ENCODE results near the gene CD27.
"Not testable (repeated sequence)": the region's sequence is repeated elsewhere in the genome, so short reads cannot be mapped to it uniquely, and the experiment has no call there.

Gene CD27

DNA sequence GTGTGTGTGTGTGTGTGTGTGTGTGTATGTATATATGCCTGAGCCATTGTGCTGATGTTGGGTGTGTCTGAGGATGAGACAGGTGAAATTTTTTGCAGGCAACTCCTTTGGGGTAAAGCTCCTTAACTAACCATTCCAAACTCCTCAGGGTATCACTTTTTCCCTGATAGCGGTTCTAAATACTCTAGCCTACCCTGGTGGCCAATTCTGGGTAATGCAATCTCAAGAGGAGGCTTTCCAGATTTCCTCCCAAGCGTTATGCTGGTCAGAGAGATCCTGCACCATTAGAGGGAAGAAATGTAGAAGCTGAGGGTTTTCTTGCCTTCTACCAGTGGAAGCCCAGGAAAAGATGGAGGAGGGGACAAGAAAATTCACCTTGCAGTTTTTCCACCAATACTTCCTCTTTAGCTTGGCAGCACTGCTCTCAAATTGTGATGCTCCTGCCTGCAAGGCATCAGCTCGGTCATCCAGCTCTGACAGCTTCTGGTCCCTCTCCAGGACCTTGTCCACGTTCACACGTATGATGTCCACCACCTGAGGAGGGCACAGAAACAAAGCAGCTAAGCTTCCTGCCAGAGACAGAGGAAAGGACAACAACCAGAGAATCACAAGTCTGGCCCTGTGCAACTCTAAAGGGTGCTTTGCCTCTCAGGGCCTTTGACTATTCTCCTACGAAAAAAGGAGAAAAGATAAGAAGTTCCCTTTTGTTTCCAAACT, 20.9 kb downstream of the CD27 start:
- DNase-seq (ENCODE audit: low spot score): no peak
- TF ChIP-seq CTCF (IDR thresholded peaks at IDR 0.05; ENCODE audit: extremely low read depth, missing control alignments): peak; percentile 70

DNA sequence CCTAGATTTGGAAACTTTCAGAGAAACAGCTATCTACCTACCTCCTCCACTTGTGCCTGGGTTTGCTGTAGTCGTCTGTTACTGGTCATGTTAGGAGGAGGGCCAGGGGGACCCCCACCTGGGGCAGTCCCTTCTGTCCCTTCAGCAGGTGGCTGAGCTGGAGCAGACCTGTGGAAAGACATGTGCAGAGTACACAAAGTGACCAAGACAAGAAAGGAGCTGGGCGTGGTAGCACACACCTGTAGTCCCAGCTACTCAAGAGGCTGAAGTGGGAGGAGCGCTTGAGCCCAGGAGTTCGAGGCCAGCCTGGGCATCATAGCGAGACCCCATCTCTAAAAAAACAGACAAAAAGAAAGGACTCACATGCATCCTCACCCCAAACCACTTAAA, 21.4 kb downstream of the CD27 start:
- DNase-seq (ENCODE audit: low spot score): no peak
- TF ChIP-seq CTCF (IDR thresholded peaks at IDR 0.05; ENCODE audit: extremely low read depth, missing control alignments): no peak

DNA sequence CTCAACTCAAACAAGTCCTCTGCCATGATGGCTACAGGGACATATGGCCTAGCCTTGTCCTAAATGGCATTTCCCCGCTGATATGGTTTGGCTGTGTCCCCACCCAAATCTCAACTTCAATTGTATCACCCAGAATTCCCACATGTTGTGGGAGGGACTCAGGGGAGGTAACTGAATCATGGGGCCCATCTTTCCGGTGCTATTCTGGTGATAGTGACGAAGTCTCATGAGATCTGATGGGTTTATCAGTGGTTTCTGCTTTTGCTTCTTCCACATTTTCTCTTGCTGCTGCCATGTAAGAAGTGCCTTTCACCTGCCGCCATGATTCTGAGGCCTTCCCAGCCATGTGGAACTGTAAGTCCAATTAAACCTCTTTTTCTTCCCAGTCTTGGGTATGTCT, 22.0 kb downstream of the CD27 start:
- not testable (repeated sequence) for DNase-seq (ENCODE audit: low spot score)

- DNase-seq (ENCODE audit: low spot score): not testable (repeated sequence)
Measured at GRCh38 chr12:6467571-6468282, 23.0 kb downstream of the CD27 start.

GRCh38 chr12:6468283-6468575, 23.5 kb downstream of the CD27 start:
- no peak for DNase-seq (ENCODE audit: low spot score)
- no peak for TF ChIP-seq CTCF (IDR thresholded peaks at IDR 0.05; ENCODE audit: extremely low read depth, missing control alignments)

DNA sequence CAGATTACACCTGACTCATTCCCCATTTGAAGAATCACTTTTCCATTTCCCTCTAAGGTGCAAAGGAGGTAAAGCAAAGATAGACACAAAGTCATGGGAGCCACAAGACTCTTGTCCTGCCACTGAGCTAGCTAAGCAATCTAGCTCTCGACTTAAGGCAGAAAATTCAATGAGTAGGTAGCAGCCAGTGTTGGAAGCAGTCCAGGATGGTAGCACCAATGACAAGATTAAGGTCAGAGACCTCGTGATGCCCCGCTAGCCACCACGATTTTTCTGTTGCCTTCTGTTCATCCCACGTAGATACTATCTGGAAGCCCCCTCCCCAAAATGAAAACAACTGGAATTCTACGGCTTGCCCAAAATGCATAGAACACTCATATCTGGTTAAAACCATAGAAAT, 24.3 kb downstream of the CD27 start:
- no peak for TF ChIP-seq CTCF (IDR thresholded peaks at IDR 0.05; ENCODE audit: extremely low read depth, missing control alignments)
- no peak for DNase-seq (ENCODE audit: low spot score)

- no peak for DNase-seq (ENCODE audit: low spot score)
- TF ChIP-seq CTCF (IDR thresholded peaks at IDR 0.05; ENCODE audit: extremely low read depth, missing control alignments): no peak
Measured at GRCh38 chr12:6469609-6470374, 25.0 kb downstream of the CD27 start.

- no peak for TF ChIP-seq CTCF (IDR thresholded peaks at IDR 0.05; ENCODE audit: extremely low read depth, missing control alignments)
- peak; percentile 96 for DNase-seq (ENCODE audit: low spot score)
Measured at GRCh38 chr12:6470375-6471163, 25.8 kb downstream of the CD27 start, which contains the start of gene VAMP1. VAMP1 (minus strand) TSS chr12:6470677; CDS start chr12:6470531, 146 bp downstream.
